ENCODE measurements around the gene NCKAP5L. TPM values are rescaled to one million over a fixed set of nuclear protein-coding genes. Genes with fewer than 3 reads are reported as not detected.

Gene NCKAP5L, protein sequence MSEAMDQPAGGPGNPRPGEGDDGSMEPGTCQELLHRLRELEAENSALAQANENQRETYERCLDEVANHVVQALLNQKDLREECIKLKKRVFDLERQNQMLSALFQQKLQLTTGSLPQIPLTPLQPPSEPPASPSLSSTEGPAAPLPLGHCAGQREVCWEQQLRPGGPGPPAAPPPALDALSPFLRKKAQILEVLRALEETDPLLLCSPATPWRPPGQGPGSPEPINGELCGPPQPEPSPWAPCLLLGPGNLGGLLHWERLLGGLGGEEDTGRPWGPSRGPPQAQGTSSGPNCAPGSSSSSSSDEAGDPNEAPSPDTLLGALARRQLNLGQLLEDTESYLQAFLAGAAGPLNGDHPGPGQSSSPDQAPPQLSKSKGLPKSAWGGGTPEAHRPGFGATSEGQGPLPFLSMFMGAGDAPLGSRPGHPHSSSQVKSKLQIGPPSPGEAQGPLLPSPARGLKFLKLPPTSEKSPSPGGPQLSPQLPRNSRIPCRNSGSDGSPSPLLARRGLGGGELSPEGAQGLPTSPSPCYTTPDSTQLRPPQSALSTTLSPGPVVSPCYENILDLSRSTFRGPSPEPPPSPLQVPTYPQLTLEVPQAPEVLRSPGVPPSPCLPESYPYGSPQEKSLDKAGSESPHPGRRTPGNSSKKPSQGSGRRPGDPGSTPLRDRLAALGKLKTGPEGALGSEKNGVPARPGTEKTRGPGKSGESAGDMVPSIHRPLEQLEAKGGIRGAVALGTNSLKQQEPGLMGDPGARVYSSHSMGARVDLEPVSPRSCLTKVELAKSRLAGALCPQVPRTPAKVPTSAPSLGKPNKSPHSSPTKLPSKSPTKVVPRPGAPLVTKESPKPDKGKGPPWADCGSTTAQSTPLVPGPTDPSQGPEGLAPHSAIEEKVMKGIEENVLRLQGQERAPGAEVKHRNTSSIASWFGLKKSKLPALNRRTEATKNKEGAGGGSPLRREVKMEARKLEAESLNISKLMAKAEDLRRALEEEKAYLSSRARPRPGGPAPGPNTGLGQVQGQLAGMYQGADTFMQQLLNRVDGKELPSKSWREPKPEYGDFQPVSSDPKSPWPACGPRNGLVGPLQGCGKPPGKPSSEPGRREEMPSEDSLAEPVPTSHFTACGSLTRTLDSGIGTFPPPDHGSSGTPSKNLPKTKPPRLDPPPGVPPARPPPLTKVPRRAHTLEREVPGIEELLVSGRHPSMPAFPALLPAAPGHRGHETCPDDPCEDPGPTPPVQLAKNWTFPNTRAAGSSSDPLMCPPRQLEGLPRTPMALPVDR (N-terminal part only)
- total RNA-seq = 10 to 100 TPM; 15.0 to 30.5 (median 23.0) TPM

DNA sequence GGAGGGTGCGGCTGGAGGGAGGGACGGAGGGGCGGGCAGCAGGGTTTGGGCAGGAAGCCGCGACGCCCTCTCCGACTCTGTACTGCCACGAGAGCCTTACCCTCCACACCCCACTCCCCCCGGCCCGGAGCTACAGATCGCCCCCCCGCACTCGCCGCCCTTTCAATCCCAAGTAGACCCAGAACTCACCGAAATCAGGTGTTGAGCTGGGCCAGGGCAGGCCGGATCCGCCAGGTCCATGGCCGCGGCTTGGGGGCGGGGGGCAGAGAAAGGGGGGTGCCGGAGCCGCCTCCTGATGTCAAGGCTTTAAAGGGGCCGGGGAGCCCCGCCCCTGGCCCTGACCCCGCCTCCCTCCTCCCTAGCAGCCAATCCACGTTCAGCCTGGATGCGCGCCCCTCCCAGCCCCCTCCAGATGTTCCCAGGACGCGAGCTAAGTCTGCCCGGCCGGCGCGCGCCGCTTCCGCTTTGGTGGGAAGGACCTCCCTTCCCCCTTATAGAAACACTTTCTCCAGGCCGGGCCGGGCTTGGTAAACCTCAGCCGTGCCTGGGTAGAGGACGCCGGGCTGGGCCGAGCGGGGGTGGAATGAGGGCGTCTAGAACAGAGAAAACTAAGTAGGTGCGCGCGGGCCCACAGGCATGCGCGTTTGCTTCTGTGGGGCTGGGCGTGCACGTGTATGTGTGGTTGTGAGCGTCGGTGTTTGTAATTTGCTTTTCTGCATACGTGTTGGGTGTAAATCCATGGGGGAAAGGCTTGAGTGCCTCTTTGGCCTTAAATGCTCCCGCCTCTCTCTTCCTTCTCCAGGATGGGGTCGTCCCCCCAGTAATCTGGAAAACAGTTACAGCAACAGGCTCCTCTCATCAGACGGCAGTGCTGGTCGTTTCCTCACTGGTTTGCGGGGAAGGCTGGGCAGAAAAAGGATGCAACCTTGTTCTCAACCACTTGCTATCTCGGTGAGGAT, at the start of gene NCKAP5L:
Gene NCKAP5L, minus strand, starts transcription at position 281 of the 959 bp plus-strand sequence. CDS start 24,369 bp downstream, outside the sequence.
- intact Hi-C loops (cut with DNase I) = no loop called here
- H3K36me3 ChIP-seq = peaks cover 0 to 6% (median 0%) of the 10 kb centered on the region in 4 donors
- TF ChIP-seq POLR2A (IDR thresholded peaks at IDR 0.05; ENCODE audit: low read depth) = peak; percentile 23
- TF ChIP-seq, protein P1, sequence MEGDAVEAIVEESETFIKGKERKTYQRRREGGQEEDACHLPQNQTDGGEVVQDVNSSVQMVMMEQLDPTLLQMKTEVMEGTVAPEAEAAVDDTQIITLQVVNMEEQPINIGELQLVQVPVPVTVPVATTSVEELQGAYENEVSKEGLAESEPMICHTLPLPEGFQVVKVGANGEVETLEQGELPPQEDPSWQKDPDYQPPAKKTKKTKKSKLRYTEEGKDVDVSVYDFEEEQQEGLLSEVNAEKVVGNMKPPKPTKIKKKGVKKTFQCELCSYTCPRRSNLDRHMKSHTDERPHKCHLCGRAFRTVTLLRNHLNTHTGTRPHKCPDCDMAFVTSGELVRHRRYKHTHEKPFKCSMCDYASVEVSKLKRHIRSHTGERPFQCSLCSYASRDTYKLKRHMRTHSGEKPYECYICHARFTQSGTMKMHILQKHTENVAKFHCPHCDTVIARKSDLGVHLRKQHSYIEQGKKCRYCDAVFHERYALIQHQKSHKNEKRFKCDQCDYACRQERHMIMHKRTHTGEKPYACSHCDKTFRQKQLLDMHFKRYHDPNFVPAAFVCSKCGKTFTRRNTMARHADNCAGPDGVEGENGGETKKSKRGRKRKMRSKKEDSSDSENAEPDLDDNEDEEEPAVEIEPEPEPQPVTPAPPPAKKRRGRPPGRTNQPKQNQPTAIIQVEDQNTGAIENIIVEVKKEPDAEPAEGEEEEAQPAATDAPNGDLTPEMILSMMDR (IDR thresholded peaks at IDR 0.05) = peak in 1 of 3 experiments; percentile 13
- peak; percentile 81 to 88 for TF ChIP-seq POLR2AphosphoS5 (IDR thresholded peaks at IDR 0.05)
- TF ChIP-seq EP300 (IDR thresholded peaks at IDR 0.05) = no peak
- peak within 1 kb of the TSS; percentile 94 to 97 (median 96) for H3K27ac ChIP-seq (replicated peaks in 1 of 4)
- DNase-seq (ENCODE audit: extremely low spot score) = peak; percentile 99
- peak within 1 kb of the TSS; percentile 90 to 95 (median 92) for H3K4me3 ChIP-seq
- H3K4me1 ChIP-seq = peaks cover 47 to 55% (median 50%) of the 10 kb centered on the region in 4 donors
- no peaks in the 10 kb centered on the region for H3K9me3 ChIP-seq
- no peaks in the 10 kb centered on the region for H3K27me3 ChIP-seq
- WGBS = 1% methylated on average over 36 of the region's 61 CpGs

DNA sequence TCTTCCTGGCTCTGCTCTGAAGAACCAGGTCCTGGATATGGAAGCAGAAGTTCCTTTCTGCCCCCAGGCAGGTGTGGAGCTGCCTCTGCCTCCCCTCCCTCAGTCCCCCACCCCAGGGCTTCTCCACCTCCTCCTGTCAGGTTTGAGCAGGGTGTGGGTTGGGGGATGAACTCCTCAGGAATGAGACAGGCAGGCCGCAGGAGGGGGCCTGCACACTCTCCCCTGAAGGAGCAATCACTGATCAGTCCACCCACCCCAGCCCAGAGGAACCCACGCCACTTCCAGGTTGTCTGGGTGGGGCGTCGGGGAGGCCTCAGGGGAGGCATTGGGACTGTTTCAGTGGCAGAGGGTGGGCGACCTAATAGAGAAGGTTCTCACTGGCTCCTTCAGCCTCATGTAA, 48.9 kb upstream of the NCKAP5L start:
- H3K4me3 ChIP-seq = no peak overlapping the region
- no peak for DNase-seq (ENCODE audit: extremely low spot score)
- WGBS = 85% methylated on average over 5 of the region's 5 CpGs
- intact Hi-C loops (cut with DNase I) = no loop called here
- no peak for TF ChIP-seq POLR2A (IDR thresholded peaks at IDR 0.05; ENCODE audit: low read depth)
- no peak for TF ChIP-seq EP300 (IDR thresholded peaks at IDR 0.05)
- TF ChIP-seq, protein P1 (IDR thresholded peaks at IDR 0.05) = no peak
- no peak for TF ChIP-seq POLR2AphosphoS5 (IDR thresholded peaks at IDR 0.05)
- H3K36me3 ChIP-seq = no peaks in the 10 kb centered on the region
- no peaks in the 10 kb centered on the region for H3K4me1 ChIP-seq
- no peaks in the 10 kb centered on the region for H3K27me3 ChIP-seq
- H3K27ac ChIP-seq (replicated peaks in 1 of 4) = no peak overlapping the region
- no peaks in the 10 kb centered on the region for H3K9me3 ChIP-seq

DNA sequence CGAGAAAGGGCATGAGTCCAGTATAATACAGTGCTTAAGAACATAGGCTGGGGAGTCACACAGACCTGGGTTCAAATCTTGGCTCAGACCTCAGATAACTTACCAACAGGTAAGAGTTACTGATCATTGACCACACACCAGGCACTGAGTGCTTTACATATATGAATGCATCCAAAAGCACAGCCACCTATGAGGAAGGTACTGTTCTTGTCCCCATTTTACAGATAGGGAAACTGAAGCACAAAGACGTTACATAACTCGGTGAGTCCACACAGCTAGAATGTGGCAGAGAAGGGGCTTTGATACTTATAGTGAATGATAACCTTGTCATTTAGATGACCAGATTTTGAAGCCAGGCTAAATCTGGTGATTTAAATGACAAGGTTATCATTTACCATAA, 47.9 kb upstream of the NCKAP5L start:
- Histone ChIP-seq H3K4me1 (no peaks in the 10 kb centered on the region), H3K36me3 (no peaks in the 10 kb centered on the region), H3K9me3 (no peaks in the 10 kb centered on the region), H3K27ac (replicated peaks in 1 of 4) (no peak overlapping the region), H3K27me3 (no peaks in the 10 kb centered on the region), H3K4me3 (no peak overlapping the region)
- 98% methylated on average over 3 of the region's 3 CpGs for WGBS
- TF ChIP-seq POLR2AphosphoS5 (IDR thresholded peaks at IDR 0.05) = no peak
- TF ChIP-seq, protein P1 (IDR thresholded peaks at IDR 0.05) = no peak
- no peak for TF ChIP-seq POLR2A (IDR thresholded peaks at IDR 0.05; ENCODE audit: low read depth)
- no peak for TF ChIP-seq EP300 (IDR thresholded peaks at IDR 0.05)
- DNase-seq (ENCODE audit: extremely low spot score) = no peak
- intact Hi-C loops (cut with DNase I) = no loop called here

All from esophagus muscularis mucosa (tissue), 4 donors.